DND-41 (cell line): ENCODE results near the gene MAN1B1.

ENCODE experiments used
- ATAC-seq: fragments of 200-7000 bp; cut with Tn5 transposase; 3 replicates; pipeline ENCODE4 v1.9.1; 2021; ENCODE audit warnings: low read depth; ENCODE audit not compliant: insufficient read depth
- DNase-seq: peaks from one replicate; pipeline ENCODE4 v3.0.0-alpha.2; 2020
- H2AFZ ChIP-seq: 2 replicates; pipeline ENCODE4 v1.6.0; 2012; ENCODE audit warnings: low read depth, low read length
- H3K27ac ChIP-seq: 2 replicates; pipeline ENCODE4 v1.5.1; 2012; ENCODE audit warnings: low read length, inconsistent platforms
- H3K27me3 ChIP-seq: fragments of 200-600 bp; sonication (generic); 2 replicates; pipeline ENCODE4 v1.6.0; 2012; ENCODE audit warnings: low read length, mild to moderate bottlenecking, inconsistent platforms; ENCODE audit not compliant: insufficient read depth, poor library complexity
- H3K36me3 ChIP-seq: 2 replicates; pipeline ENCODE4 v1.5.1; 2012; ENCODE audit warnings: low read length, inconsistent platforms; ENCODE audit not compliant: insufficient read depth
- H3K4me1 ChIP-seq: 2 replicates; pipeline ENCODE4 v1.5.1; 2012; ENCODE audit warnings: mild to moderate bottlenecking, low read length; ENCODE audit not compliant: insufficient read depth
- H3K4me2 ChIP-seq: 2 replicates; pipeline ENCODE4 v1.6.0; 2012; ENCODE audit warnings: mild to moderate bottlenecking, moderate library complexity, low read length, inconsistent platforms; ENCODE audit not compliant: insufficient read depth
- H3K4me3 ChIP-seq, 2 experiments: fragments of 200-600 bp in 1 of 2; shearing (Covaris generic) in 1 of 2; 2 replicates each; pipeline ENCODE4 v1.5.1; 2012 to 2016; ENCODE audit warnings: inconsistent platforms in 2 of 2, low read length in 2 of 2, mild to moderate bottlenecking in 2 of 2, low read depth in 1 of 2, moderate library complexity in 1 of 2
- H3K79me2 ChIP-seq: 2 replicates; pipeline ENCODE4 v1.6.0; 2012; ENCODE audit warnings: low read length, inconsistent platforms; ENCODE audit not compliant: insufficient read depth
- H3K9ac ChIP-seq: 2 replicates; pipeline ENCODE4 v1.6.0; 2012; ENCODE audit warnings: low read depth, mild to moderate bottlenecking, inconsistent platforms, low read length, moderate library complexity
- H3K9me3 ChIP-seq: 2 replicates; pipeline ENCODE4 v1.5.1; 2012; ENCODE audit warnings: low read length, moderate library complexity, mild to moderate bottlenecking, inconsistent platforms; ENCODE audit not compliant: insufficient read depth, severe bottlenecking
- H4K20me1 ChIP-seq: 2 replicates; pipeline ENCODE4 v1.6.0; 2012; ENCODE audit warnings: low read length; ENCODE audit not compliant: insufficient read depth
- CTCF ChIP-seq: IDR thresholded peaks from 2 replicates; pipeline ENCODE4 v1.5.1; 2012; ENCODE audit warnings: borderline replicate concordance, low read length, moderate library complexity, mild to moderate bottlenecking; ENCODE audit not compliant: poor library complexity, severe bottlenecking; ENCODE audit errors: extremely low read depth
- EZH2 ChIP-seq: IDR thresholded peaks from 3 replicates; pipeline ENCODE4 v1.6.1; 2012; ENCODE audit warnings: borderline replicate concordance, low read depth, mild to moderate bottlenecking, moderate library complexity, low read length, inconsistent platforms; ENCODE audit not compliant: severe bottlenecking

The MAN1B1 gene

GRCh38 chr9:137111788-137112563, 25.2 kb downstream of the MAN1B1 start:
- Histone ChIP-seq H3K27ac (no peak overlapping the region), H3K4me3 (no peak overlapping the region), H2AFZ (no peak overlapping the region), H3K79me2 (peaks cover 17% of the 10 kb centered on the region), H3K27me3 (no peaks in the 10 kb centered on the region), H3K4me1 (peaks cover 24% of the 10 kb centered on the region), H3K9me3 (no peaks in the 10 kb centered on the region), H3K36me3 (peaks cover 62% of the 10 kb centered on the region), H4K20me1 (0 out of 2 replicates have a peak, but pooled peaks cover 9% of the 10 kb centered on the region), H3K9ac (no peak overlapping the region), H3K4me2 (no peak overlapping the region)
- DNase-seq (no peak), ATAC-seq (no peak)
- TF ChIP-seq EZH2 (no peak), CTCF (no peak)

GRCh38 chr9:137112564-137113384, 26.0 kb downstream of the MAN1B1 start:
- Histone ChIP-seq H3K36me3 (peaks cover 54% of the 10 kb centered on the region), H3K9ac (0 out of 2 replicates have a peak overlapping the region, but pooled peaks have one; percentile 26), H3K4me1 (peaks cover 24% of the 10 kb centered on the region), H3K27ac (no peak overlapping the region), H3K9me3 (no peaks in the 10 kb centered on the region), H3K4me3 (peak overlapping the region in 1 of 2 experiments; percentile 53; a peak in 2 of 4 replicates), H3K79me2 (peaks cover 17% of the 10 kb centered on the region), H4K20me1 (0 out of 2 replicates have a peak, but pooled peaks cover 8% of the 10 kb centered on the region), H2AFZ (no peak overlapping the region), H3K4me2 (peak overlapping the region; percentile 61), H3K27me3 (no peaks in the 10 kb centered on the region)
- TF ChIP-seq CTCF (no peak), EZH2 (no peak)
- ATAC-seq (no peak), DNase-seq (no peak)

GRCh38 chr9:137113385-137114159, 26.8 kb downstream of the MAN1B1 start:
- Histone ChIP-seq H3K79me2 (peaks cover 17% of the 10 kb centered on the region), H3K9ac (peak overlapping the region; percentile 26; the same call in 1 of the 2 replicates), H3K27me3 (no peaks in the 10 kb centered on the region), H3K4me3 (peak overlapping the region in 1 of 2 experiments; percentile 53; a peak in 2 of 4 replicates), H3K27ac (no peak overlapping the region), H3K36me3 (peaks cover 46% of the 10 kb centered on the region), H2AFZ (no peak overlapping the region), H3K4me1 (peaks cover 24% of the 10 kb centered on the region), H3K9me3 (no peaks in the 10 kb centered on the region), H3K4me2 (peak overlapping the region; percentile 61), H4K20me1 (0 out of 2 replicates have a peak, but pooled peaks cover 8% of the 10 kb centered on the region)
- DNase-seq (no peak), ATAC-seq (no peak)
- no peak for TF ChIP-seq CTCF
- TF ChIP-seq EZH2: no peak
